Measurements from ENCODE around the gene GCHFR. TPM values are rescaled to one million over a fixed set of nuclear protein-coding genes. Genes with fewer than 3 reads are reported as not detected.

The GCHFR gene
- total and polyA plus RNA-seq, 10 of the 15 experiments (the other 5 are each of a cell fraction or from before 2014, with no cell fraction given) = 10.5 to 94.0 (median 35.3) TPM

DNA sequence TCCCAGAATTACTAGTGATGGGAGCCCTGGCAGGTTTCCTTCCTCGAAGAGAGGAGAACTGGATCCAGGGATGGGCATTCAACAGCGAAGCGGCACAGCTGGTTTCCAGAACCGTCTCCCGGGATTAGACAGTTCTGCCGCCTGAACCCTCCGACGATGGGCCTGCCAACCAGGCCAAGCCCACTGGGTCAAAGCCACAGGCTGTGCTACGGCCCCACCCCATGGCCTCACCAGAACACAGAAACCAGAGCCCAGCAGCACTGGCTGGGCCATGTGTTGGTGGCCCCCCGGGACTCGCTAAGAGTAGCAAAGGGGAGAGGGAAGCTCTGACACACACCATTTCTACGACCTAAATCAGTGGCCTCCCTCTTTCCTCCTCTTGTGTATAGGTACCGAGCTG is 8.1 kb downstream of the GCHFR start:
- H3K27me3 ChIP-seq (replicated peaks in 1 of 2; ENCODE audit: control insufficient read depth in 2 of 2, insufficient read depth in 2 of 2, low read length in 1 of 2) = no peaks in the 10 kb centered on the region
- intact Hi-C loops (cut with micrococcal nuclease; ENCODE audit: unreplicated experiment) = no loop called here
- in situ Hi-C loops (cut with MboI) = no loop called here
- no peak overlapping the region for H3K4me2 ChIP-seq (ENCODE audit: control insufficient read depth, insufficient read depth)
- H2AFZ ChIP-seq (ENCODE audit: control insufficient read depth, low read depth, low read length) = no peak overlapping the region
- H3K4me3 ChIP-seq = no peak overlapping the region
- H3K9me3 ChIP-seq (replicated peaks; ENCODE audit: control insufficient read depth, insufficient read depth, low read length) = no peaks in the 10 kb centered on the region
- H3K4me1 ChIP-seq (ENCODE audit: control insufficient read depth, insufficient read depth, low read length) = peaks cover 26% of the 10 kb centered on the region
- no TSS peak for BruUV-seq (replicated peaks)
- ChIA-PET RAD21 (ENCODE audit: unreplicated experiment) (no interaction called here), SMC1A (ENCODE audit: uncharacterized antibody, unreplicated experiment) (no interaction called here), POLR2A (interaction anchor here (0.6 to 0.7 kb wide), 2 partner anchors 365 to 380 kb away, joined by 3 to 4 read pairs; no protein-coding TSS in a partner anchor), CTCF (interaction anchor here (2.4 kb wide), 1 partner anchor 10 kb away, joined by 12 read pairs; no protein-coding TSS in a partner anchor)
- H3K36me3 ChIP-seq (ENCODE audit: control insufficient read depth in 2 of 2, insufficient read depth in 2 of 2, low read length in 1 of 2) = peaks cover 0 to 20% of the 10 kb centered on the region in 2 experiments; a peak in 2 of 4 replicates
- no peaks in the 10 kb centered on the region for H3K79me2 ChIP-seq (ENCODE audit: control insufficient read depth, insufficient read depth, low read length)
- ATAC-seq = no peak
- FAIRE-seq = no peak
- no peak for DNase-seq (ENCODE audit: low read depth, low spot score)
- TF ChIP-seq NFYB (IDR thresholded peaks at IDR 0.05; ENCODE audit: insufficient read depth, low read depth, low read length) (no peak), PML (IDR thresholded peaks at IDR 0.05; ENCODE audit: low read length) (no peak), EP300 (IDR thresholded peaks at IDR 0.05; ENCODE audit: borderline replicate concordance in 1 of 2, control insufficient read depth in 1 of 2, low read depth in 2 of 2, low read length in 2 of 2) (no peak), SMAD1 (IDR thresholded peaks at IDR 0.05; ENCODE audit: low read depth, partially characterized antibody) (no peak), RFX5 (IDR thresholded peaks at IDR 0.05; ENCODE audit: low read depth, low read length) (no peak), NR2F1 (conservative IDR thresholded peaks at IDR 0.05) (no peak), EZH2 (IDR thresholded peaks at IDR 0.05; ENCODE audit: borderline replicate concordance, control insufficient read depth, low read depth, low read length) (no peak), BRCA1 (IDR thresholded peaks at IDR 0.05; ENCODE audit: low read depth, low read length) (no peak), TBL1XR1 (IDR thresholded peaks at IDR 0.05; ENCODE audit: low read depth, low read length) (no peak)
- TF ChIP-seq, protein P1, sequence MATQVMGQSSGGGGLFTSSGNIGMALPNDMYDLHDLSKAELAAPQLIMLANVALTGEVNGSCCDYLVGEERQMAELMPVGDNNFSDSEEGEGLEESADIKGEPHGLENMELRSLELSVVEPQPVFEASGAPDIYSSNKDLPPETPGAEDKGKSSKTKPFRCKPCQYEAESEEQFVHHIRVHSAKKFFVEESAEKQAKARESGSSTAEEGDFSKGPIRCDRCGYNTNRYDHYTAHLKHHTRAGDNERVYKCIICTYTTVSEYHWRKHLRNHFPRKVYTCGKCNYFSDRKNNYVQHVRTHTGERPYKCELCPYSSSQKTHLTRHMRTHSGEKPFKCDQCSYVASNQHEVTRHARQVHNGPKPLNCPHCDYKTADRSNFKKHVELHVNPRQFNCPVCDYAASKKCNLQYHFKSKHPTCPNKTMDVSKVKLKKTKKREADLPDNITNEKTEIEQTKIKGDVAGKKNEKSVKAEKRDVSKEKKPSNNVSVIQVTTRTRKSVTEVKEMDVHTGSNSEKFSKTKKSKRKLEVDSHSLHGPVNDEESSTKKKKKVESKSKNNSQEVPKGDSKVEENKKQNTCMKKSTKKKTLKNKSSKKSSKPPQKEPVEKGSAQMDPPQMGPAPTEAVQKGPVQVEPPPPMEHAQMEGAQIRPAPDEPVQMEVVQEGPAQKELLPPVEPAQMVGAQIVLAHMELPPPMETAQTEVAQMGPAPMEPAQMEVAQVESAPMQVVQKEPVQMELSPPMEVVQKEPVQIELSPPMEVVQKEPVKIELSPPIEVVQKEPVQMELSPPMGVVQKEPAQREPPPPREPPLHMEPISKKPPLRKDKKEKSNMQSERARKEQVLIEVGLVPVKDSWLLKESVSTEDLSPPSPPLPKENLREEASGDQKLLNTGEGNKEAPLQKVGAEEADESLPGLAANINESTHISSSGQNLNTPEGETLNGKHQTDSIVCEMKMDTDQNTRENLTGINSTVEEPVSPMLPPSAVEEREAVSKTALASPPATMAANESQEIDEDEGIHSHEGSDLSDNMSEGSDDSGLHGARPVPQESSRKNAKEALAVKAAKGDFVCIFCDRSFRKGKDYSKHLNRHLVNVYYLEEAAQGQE (IDR thresholded peaks at IDR 0.05; ENCODE audit: low read depth, low read length) = no peak
- TF ChIP-seq, protein P2, sequence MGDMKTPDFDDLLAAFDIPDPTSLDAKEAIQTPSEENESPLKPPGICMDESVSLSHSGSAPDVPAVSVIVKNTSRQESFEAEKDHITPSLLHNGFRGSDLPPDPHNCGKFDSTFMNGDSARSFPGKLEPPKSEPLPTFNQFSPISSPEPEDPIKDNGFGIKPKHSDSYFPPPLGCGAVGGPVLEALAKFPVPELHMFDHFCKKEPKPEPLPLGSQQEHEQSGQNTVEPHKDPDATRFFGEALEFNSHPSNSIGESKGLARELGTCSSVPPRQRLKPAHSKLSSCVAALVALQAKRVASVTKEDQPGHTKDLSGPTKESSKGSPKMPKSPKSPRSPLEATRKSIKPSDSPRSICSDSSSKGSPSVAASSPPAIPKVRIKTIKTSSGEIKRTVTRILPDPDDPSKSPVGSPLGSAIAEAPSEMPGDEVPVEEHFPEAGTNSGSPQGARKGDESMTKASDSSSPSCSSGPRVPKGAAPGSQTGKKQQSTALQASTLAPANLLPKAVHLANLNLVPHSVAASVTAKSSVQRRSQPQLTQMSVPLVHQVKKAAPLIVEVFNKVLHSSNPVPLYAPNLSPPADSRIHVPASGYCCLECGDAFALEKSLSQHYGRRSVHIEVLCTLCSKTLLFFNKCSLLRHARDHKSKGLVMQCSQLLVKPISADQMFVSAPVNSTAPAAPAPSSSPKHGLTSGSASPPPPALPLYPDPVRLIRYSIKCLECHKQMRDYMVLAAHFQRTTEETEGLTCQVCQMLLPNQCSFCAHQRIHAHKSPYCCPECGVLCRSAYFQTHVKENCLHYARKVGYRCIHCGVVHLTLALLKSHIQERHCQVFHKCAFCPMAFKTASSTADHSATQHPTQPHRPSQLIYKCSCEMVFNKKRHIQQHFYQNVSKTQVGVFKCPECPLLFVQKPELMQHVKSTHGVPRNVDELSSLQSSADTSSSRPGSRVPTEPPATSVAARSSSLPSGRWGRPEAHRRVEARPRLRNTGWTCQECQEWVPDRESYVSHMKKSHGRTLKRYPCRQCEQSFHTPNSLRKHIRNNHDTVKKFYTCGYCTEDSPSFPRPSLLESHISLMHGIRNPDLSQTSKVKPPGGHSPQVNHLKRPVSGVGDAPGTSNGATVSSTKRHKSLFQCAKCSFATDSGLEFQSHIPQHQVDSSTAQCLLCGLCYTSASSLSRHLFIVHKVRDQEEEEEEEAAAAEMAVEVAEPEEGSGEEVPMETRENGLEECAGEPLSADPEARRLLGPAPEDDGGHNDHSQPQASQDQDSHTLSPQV (IDR thresholded peaks at IDR 0.05) = no peak
- TF ChIP-seq, protein P3, sequence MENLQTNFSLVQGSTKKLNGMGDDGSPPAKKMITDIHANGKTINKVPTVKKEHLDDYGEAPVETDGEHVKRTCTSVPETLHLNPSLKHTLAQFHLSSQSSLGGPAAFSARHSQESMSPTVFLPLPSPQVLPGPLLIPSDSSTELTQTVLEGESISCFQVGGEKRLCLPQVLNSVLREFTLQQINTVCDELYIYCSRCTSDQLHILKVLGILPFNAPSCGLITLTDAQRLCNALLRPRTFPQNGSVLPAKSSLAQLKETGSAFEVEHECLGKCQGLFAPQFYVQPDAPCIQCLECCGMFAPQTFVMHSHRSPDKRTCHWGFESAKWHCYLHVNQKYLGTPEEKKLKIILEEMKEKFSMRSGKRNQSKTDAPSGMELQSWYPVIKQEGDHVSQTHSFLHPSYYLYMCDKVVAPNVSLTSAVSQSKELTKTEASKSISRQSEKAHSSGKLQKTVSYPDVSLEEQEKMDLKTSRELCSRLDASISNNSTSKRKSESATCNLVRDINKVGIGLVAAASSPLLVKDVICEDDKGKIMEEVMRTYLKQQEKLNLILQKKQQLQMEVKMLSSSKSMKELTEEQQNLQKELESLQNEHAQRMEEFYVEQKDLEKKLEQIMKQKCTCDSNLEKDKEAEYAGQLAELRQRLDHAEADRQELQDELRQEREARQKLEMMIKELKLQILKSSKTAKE (IDR thresholded peaks at IDR 0.05; ENCODE audit: low read depth, poor library complexity, severe bottlenecking) = no peak
- H3K9ac ChIP-seq (ENCODE audit: control insufficient read depth, insufficient read depth, low read length) = no peak overlapping the region
- no peaks in the 10 kb centered on the region for H4K20me1 ChIP-seq (ENCODE audit: control insufficient read depth, insufficient read depth)
- WGBS (ENCODE audit: insufficient coverage, insufficient replicate concordance, low lambda C conversion rate, missing lambda C conversion rate) = 96% methylated on average over 13 of the region's 13 CpGs
- no peak overlapping the region for H3K27ac ChIP-seq (ENCODE audit: control insufficient read depth, insufficient read depth)
